Keratinocyte (primary cell): ENCODE results near the gene IFIT3. TPM values are rescaled to one million over a fixed set of nuclear protein-coding genes. Genes with fewer than 3 reads are reported as not detected.

Experiments used
- DNase-seq: peaks from one replicate; pipeline ENCODE4 v3.0.0-alpha.2; 2011; ENCODE audit warnings: low read depth, missing footprints, low spot score
- FAIRE-seq: peaks from 2 replicates; lab custom pipeline; 2011; peaks lifted over from hg19 to GRCh38; lab: Jason Lieb, UNC
- H2AFZ ChIP-seq: 2 replicates; pipeline ENCODE4 v1.6.0; 2012; ENCODE audit warnings: low read length, control low read depth, inconsistent platforms; ENCODE audit not compliant: control insufficient read depth
- H3K27ac ChIP-seq: 2 replicates; pipeline ENCODE4 v1.5.1; 2011; ENCODE audit warnings: low read length; ENCODE audit not compliant: control insufficient read depth, insufficient read depth
- H3K27me3 ChIP-seq: 3 replicates; pipeline ENCODE4 v1.6.0; 2011; ENCODE audit warnings: low read length; ENCODE audit not compliant: control insufficient read depth, insufficient read depth; ENCODE audit errors: extremely low read depth
- H3K36me3 ChIP-seq, 2 experiments: 2 replicates in 1 of 2; 3 replicates in 1 of 2; pipeline ENCODE4 v1.5.1; 2011; ENCODE audit warnings: low read length in 2 of 2, mild to moderate bottlenecking in 1 of 2; ENCODE audit not compliant: control insufficient read depth in 2 of 2, insufficient read depth in 2 of 2; ENCODE audit errors: extremely low read depth in 1 of 2
- H3K4me1 ChIP-seq: 3 replicates; pipeline ENCODE4 v1.5.1; 2011; ENCODE audit warnings: low read length; ENCODE audit not compliant: control insufficient read depth, insufficient read depth; ENCODE audit errors: extremely low read depth
- H3K4me2 ChIP-seq: 3 replicates; pipeline ENCODE4 v1.6.0; 2011; ENCODE audit warnings: low read depth, low read length; ENCODE audit not compliant: control insufficient read depth, insufficient read depth; ENCODE audit errors: extremely low read depth
- H3K4me3 ChIP-seq, 3 experiments: fragments of 200-600 bp in 1 of 3; sonication (generic) in 1 of 3; 2 replicates in 2 of 3; 3 replicates in 1 of 3; pipeline ENCODE4 v1.5.1; 2011 to 2016; ENCODE audit warnings: low read length in 3 of 3, mild to moderate bottlenecking in 3 of 3, control low read depth in 2 of 3, inconsistent platforms in 1 of 3, low read depth in 1 of 3, mixed read lengths in 1 of 3, mixed run types in 1 of 3, moderate library complexity in 1 of 3; ENCODE audit not compliant: control insufficient read depth in 2 of 3, insufficient read depth in 2 of 3; ENCODE audit errors: extremely low read depth in 1 of 3
- H3K79me2 ChIP-seq: 2 replicates; pipeline ENCODE4 v1.6.0; 2012; ENCODE audit warnings: low read length; ENCODE audit not compliant: control insufficient read depth, insufficient read depth
- H3K9ac ChIP-seq: 3 replicates; pipeline ENCODE4 v1.6.0; 2011; ENCODE audit warnings: low read length; ENCODE audit not compliant: control insufficient read depth, insufficient read depth; ENCODE audit errors: extremely low read depth
- H3K9me1 ChIP-seq: 3 replicates; pipeline ENCODE4 v1.6.0; 2011; ENCODE audit warnings: low read length; ENCODE audit not compliant: control insufficient read depth, insufficient read depth; ENCODE audit errors: extremely low read depth
- H3K9me3 ChIP-seq: 2 replicates; pipeline ENCODE4 v1.5.1; 2012; ENCODE audit warnings: low read depth, low read length; ENCODE audit not compliant: control insufficient read depth
- H4K20me1 ChIP-seq: 3 replicates; pipeline ENCODE4 v1.6.0; 2011; ENCODE audit warnings: low read length; ENCODE audit not compliant: control insufficient read depth, insufficient read depth; ENCODE audit errors: extremely low read depth
- EZH2 ChIP-seq: IDR thresholded peaks from one replicate; pipeline ENCODE4 v1.6.1; 2012; ENCODE audit warnings: inconsistent platforms, mild to moderate bottlenecking, low read length, moderate library complexity
- dilution Hi-C: fragments of 300-500 bp; cut with MboI; formaldehyde crosslinking; loops from one replicate; pipeline ENCODE4 v1.7.0; 2020; ENCODE audit warnings: low sequenced_read_pairs; ENCODE audit not compliant: extremely low pct_ligation_motif_present
- polyA plus RNA-seq, 5 experiments: library from polyadenylated mRNA; depleted of rRNA in 3 of 5; stranded (reverse) in 3 of 5; stranded (forward) in 1 of 5; unstranded in 1 of 5; fragments of >200 nt; gene quantifications; 1 replicate in 1 of 5; 2 replicates in 3 of 5; 3 replicates in 1 of 5; pipeline versions ENCODE4 v1.2.1 to v1.2.3, GENCODE V29; 2011 to 2012; ENCODE audit warnings: missing spikeins in 2 of 5, low read depth in 1 of 5, low replicate concordance in 1 of 5
- TF ChIP-seq, protein P1 (sequence below), 3 experiments: IDR thresholded peaks in 1 of 3; conservative IDR thresholded peaks in 1 of 3; optimal IDR thresholded peaks in 1 of 3; 2 replicates in 2 of 3; 3 replicates in 1 of 3; pipeline versions ENCODE3 to v1.5.1; 2011; ENCODE audit warnings: low read length in 3 of 3, mild to moderate bottlenecking in 3 of 3, moderate library complexity in 2 of 3, control low read depth in 1 of 3, inconsistent platforms in 1 of 3; ENCODE audit not compliant: insufficient read depth in 2 of 3; ENCODE audit errors: extremely low read depth in 1 of 3

IFIT3 gene
- polyA plus RNA-seq, 1 donor (not counting 4 experiments of a cell fraction or from before 2014, with no cell fraction given): 42.6 TPM

DNA sequence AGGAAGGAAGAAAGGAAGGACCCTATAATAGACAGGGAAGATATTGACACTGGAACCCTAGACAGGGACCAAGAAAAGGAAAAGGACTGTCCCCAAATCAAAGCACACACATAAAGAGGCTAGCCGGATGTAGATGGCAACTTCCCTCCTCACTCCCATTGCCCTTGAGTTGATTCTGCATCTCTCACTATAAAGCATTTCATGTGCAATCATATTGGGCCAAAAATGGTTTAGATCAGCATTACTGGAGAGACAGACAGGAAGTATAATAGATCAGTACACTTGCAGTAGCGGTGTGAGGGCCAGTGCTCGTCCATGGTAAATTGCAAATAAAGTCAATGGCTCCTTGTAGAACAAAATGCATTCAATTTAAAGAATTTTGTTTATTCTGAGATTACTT lies 8.4 kb downstream of the IFIT3 start:
- Histone ChIP-seq H3K4me2 (no peak overlapping the region), H3K9me1 (no peaks in the 10 kb centered on the region), H3K27me3 (no peaks in the 10 kb centered on the region), H3K9ac (no peak overlapping the region), H3K79me2 (peaks cover 4% of the 10 kb centered on the region), H3K36me3 (peaks cover 0 to 7% of the 10 kb centered on the region in 2 experiments), H3K4me1 (peaks cover 33% of the 10 kb centered on the region), H2AFZ (no peak overlapping the region), H4K20me1 (no peaks in the 10 kb centered on the region), H3K4me3 (no peak overlapping the region), H3K27ac (no peak overlapping the region), H3K9me3 (no peaks in the 10 kb centered on the region)
- FAIRE-seq: no peak
- dilution Hi-C loops: no loop called here
- DNase-seq: no peak
- TF ChIP-seq, protein P1, sequence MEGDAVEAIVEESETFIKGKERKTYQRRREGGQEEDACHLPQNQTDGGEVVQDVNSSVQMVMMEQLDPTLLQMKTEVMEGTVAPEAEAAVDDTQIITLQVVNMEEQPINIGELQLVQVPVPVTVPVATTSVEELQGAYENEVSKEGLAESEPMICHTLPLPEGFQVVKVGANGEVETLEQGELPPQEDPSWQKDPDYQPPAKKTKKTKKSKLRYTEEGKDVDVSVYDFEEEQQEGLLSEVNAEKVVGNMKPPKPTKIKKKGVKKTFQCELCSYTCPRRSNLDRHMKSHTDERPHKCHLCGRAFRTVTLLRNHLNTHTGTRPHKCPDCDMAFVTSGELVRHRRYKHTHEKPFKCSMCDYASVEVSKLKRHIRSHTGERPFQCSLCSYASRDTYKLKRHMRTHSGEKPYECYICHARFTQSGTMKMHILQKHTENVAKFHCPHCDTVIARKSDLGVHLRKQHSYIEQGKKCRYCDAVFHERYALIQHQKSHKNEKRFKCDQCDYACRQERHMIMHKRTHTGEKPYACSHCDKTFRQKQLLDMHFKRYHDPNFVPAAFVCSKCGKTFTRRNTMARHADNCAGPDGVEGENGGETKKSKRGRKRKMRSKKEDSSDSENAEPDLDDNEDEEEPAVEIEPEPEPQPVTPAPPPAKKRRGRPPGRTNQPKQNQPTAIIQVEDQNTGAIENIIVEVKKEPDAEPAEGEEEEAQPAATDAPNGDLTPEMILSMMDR (optimal IDR thresholded peaks at IDR 0.05 in 1 of 3, IDR thresholded peaks at IDR 0.05 in 1 of 3, conservative IDR thresholded peaks at IDR 0.05 in 1 of 3; ENCODE audit: extremely low read depth in 1 of 3, insufficient read depth in 2 of 3, low read length in 3 of 3): no peak
- no peak for TF ChIP-seq EZH2

DNA sequence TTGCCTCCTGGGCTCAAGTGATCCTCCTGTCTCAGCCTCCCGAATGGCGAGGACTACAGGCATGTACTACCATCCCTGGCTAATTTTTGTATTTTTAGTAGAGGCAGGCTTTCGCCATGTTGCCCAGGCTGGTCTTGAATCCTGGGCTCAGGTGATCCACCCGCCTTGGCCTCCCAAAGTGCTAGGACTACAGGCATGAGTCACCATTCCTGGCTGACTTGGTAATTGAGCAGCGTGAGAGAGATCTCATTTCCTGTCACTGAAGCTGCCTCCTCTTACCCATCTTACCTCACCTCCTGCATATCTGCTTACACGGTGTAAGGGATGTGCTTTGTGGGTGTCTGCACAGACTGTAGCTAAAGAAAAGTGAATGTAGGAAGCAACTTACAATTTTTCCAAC lies 9.7 kb downstream of the IFIT3 start:
- Histone ChIP-seq H3K9me1 (no peaks in the 10 kb centered on the region), H3K9me3 (no peaks in the 10 kb centered on the region), H3K27ac (peak overlapping the region; percentile 51), H3K9ac (peak overlapping the region; percentile 22), H3K36me3 (peaks cover 0 to 7% of the 10 kb centered on the region in 2 experiments), H3K27me3 (no peaks in the 10 kb centered on the region), H2AFZ (peak overlapping the region; percentile 34), H3K4me3 (no peak overlapping the region), H3K4me2 (peak overlapping the region; percentile 30), H3K4me1 (peaks cover 27% of the 10 kb centered on the region), H4K20me1 (no peaks in the 10 kb centered on the region), H3K79me2 (peaks cover 4% of the 10 kb centered on the region)
- peak; percentile 93 for FAIRE-seq
- TF ChIP-seq, protein P1 (optimal IDR thresholded peaks at IDR 0.05 in 1 of 3, IDR thresholded peaks at IDR 0.05 in 1 of 3, conservative IDR thresholded peaks at IDR 0.05 in 1 of 3; ENCODE audit: extremely low read depth in 1 of 3, insufficient read depth in 2 of 3, low read length in 3 of 3): no peak
- no peak for TF ChIP-seq EZH2
- DNase-seq: peak; percentile 54
- dilution Hi-C loops: no loop called here
